NCI-H748 treated with DMSO at 0.1 percent for 48 hours (cell line): ENCODE data around the gene CD28.

Source experiments
- DNase-seq: peaks from one replicate; lab custom pipeline; 2025; lab: John Stamatoyannopoulos, UW

The CD28 gene

DNA sequence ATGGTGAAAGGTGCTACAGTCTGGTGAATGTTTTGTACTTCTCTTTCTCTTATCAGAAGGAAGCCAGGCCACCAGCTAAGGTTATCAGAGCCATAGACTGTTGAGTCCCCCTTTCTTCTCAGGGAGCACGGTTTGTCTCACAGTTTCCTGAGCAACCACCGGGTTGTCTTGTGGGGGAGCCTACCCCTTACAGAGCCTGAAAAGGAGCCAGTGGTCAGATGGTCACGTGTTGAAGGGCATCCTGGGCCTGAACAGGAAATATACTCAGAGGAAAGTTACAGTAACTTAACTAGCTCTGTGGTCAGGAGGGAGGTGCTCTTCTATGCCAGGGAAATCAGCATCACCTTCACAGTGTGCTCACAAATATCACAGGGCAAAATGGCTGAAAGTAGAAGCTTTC lies 11.6 kb downstream of the CD28 start:
- DNase-seq, result no peak

GRCh38 chr2:203719456-203720410 lies 13.3 kb downstream of the CD28 start:
- no peak for DNase-seq

- DNase-seq, result no peak
Measured at GRCh38 chr2:203720915-203721672, 14.7 kb downstream of the CD28 start.

DNA sequence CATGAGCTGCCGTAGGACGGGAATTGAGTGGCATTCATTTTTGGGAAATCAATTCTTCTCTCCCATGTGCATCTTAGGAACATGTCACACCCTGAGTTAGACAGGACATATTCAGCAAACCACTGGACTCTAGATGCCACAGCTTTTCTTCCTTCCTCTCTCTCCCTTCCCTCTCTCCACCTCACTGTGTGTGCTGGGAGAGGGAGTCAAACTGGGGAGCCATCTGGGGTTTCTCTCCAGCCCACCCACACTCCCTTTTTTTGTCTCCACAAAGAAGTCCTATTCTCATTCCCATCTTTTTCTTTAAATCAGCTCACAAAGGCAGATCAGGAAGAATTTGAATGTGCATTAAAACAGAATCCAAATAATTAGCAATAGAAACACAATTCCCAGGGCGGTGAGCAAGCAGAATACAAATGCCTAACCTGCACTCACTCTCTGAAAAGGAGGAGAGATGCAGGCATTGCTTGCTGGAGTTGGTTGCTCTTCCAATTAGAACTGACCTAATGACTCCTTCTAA lies 15.4 kb downstream of the CD28 start:
- no peak for DNase-seq

- peak; percentile 68 for DNase-seq
Measured at GRCh38 chr2:203722411-203722810, 16.0 kb downstream of the CD28 start.

- no peak for DNase-seq
Measured at GRCh38 chr2:203728321-203728720, 21.9 kb downstream of the CD28 start.

DNA sequence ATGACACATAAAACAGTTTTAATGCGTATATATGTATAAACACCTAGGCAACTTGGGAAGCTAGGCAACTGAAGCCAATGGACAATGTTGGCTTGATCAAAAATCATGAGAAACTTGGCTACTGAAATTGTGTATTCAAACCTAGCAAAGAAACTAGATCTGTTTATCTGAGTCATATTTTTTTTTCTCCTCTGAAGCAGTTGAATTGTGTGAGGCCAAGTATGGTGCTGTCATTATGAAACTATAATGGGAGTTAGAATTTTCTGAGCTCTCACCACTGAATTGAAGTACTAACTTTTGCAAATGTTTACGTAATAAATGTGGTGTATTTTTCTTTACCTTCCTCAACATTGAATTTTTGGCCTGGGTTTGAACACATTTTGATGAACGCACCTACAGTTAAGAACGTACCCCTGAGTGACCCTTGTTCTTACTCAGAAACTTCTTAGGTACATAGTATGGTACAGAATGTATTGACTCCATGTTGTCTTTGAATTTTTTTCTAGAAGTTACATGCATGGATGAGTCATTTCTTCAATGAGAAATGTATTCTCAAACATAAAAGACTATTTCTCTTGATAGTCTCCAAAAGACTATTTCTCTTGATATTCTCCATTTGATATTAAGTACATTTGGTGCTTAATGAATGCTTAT lies 23.8 kb downstream of the CD28 start:
- DNase-seq, result no peak

- DNase-seq, result no peak
Measured at GRCh38 chr2:203730883-203731282, 24.4 kb downstream of the CD28 start.

DNA sequence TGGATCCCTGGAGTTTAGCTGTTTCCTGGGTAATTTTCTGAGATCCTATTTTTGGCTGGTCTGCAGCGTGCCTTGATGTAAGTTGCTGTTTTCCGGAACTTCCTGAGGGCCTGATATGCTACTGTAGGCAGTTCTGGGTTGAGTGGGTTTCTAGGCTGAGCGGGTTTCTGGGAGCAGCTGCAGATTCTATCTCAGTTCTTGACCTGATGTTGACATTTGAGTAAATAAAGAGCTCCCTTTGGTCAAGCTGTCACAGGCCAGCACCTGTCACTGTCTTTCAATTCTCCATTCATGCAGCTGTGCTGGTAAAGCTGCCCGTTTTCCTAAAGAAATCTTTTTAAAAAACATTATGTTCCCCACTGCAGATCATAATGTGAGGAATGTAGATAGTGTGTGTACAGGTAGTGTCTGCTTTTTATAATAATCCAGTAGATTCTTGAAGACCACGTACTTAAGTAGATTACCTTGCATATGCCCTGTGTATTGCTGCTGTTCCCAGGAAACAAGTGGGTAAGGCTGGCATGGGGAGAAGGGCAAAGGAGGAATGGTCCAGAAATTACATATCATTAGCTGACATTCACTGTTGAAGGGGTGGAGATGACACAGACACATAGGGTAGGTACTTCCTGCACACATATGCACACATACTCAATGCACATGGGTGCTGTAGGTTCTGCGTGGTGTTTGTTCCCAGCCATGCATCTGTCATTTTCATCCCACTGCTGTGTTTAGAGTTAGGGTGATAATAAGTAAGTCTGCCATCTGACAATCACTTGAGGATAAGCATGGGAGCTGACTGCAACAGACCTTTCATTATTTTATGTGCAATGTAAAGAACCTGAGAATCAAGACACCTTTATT lies 25.9 kb downstream of the CD28 start:
- peak; percentile 43 for DNase-seq

- no peak for DNase-seq
Measured at GRCh38 chr2:203732953-203733510, 26.6 kb downstream of the CD28 start.

DNA sequence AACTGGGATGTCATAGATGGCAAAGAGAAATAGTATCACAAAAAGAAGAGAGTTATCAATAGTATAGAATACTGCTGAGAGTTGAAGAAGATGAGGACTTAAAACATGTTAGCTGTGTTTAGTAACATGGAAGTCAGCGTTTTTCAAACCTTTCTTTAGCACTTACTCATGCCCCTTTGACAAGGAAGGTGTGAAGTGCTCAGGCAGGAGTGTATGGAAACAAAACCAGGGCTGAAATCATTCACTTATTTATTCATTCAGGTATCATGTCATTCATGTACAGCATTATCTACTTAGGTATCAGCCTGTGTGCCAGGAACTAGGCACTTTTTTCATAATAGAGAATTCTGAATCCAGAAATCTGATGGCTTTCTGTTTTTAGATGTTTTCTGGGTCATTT lies 27.2 kb downstream of the CD28 start:
- no peak for DNase-seq

DNA sequence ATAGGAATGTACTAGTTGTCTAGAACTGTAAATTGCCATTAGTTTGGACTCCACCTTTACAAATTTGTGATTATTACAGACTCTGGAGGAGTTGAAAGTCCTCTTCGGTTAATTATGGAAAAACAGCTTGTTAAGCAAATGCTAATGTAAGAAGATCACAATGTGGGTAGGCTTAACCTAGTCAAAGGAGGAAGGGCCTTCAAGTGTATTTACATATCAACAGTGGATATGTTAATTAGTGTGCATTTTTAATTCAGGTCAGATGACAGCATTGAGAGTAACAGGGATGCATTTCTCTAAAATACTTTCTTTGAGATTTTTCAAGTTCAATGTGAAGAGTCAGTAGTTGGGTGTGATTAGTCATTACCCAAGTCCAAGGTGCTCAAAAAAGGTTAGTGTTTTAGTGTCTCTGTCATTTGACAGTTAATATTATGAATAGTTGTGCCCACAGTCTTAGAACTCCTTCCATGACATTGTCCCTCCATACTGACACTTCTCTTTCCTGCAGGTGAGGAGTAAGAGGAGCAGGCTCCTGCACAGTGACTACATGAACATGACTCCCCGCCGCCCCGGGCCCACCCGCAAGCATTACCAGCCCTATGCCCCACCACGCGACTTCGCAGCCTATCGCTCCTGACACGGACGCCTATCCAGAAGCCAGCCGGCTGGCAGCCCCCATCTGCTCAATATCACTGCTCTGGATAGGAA lies 28.0 kb downstream of the CD28 start:
- no peak for DNase-seq

GRCh38 chr2:203737360-203737759 lies 30.9 kb downstream of the CD28 start:
- DNase-seq, result no peak

DNA sequence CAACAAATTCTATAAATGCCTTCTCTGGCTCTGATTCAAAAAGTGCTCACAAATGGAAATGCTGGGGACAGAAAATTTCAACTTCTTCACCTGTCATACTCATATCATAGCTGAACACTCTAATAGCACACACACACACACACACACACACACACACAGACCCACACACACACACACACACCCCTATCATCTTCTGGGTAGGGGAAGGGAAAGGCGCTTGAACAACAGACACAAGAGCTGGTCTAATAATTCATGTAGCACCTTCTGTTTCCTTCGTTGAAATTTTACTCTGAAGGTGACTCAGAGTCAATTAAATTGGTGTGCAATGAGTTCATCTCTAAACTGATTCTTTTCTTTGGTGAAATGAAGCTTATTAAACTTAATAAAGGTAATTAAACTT lies 32.9 kb downstream of the CD28 start:
- no peak for DNase-seq

- DNase-seq, result no peak
Measured at GRCh38 chr2:203740871-203741281, 34.4 kb downstream of the CD28 start.

DNA sequence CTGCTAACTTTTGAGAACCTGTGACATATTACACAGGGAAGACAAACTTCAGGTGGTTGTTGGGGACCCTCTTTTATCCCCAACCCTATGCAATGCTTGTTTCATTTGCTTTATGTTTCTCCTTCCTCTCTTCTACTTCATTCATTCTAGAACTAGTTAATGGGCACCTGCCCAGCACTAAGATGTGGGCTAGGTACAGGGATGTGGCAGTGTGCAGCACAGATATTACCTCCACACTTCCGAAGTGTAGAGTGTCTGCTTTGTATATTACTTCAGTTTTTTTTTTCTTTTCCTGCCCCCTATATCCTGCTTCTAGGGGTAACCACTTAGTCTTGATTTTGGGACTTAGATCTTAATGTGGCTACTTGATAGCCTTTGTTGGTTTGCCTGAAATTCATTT lies 35.1 kb downstream of the CD28 start:
- DNase-seq, result no peak

- no peak for DNase-seq
Measured at GRCh38 chr2:203743441-203743981, 37.1 kb downstream of the CD28 start.

DNA sequence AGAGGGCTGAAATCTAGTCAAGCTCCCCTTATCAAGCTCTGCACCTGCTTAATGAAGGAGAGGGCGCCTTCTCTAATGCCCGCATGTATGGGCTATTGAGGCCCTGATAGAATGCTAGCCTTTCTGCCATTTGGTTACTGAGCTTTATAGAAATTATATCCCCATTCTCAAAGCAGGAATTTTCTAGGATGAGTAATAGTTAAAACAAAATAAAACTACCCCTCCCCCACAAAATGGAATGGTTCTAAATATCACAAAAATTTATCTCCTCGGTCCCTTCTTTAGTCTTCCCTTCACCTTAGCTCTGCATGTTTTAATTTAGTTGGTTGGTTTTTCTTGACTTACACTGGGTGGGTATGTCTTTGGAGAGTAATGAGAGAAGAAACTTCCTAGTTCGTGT lies 37.7 kb downstream of the CD28 start:
- DNase-seq, result no peak

DNA sequence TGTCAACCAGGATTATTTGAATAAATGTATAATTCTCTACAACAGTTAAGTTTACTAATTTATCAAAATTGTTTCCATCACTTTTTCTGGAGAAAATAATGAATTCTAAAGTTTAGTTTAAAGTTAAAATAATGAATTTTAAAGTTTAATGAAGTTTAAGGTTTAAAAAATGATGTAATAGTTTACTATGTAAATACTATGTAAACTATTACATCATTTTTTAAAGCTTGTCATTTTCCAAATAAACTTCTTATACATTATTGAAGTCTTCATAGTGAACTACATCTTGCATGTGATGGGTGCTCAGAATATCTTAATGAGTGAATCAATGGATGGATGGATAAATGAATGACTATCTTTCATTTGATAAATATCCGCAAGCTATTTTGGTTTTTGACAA lies 38.8 kb downstream of the CD28 start:
- no peak for DNase-seq
